ENCODE results near the gene GPR75.

DNA sequence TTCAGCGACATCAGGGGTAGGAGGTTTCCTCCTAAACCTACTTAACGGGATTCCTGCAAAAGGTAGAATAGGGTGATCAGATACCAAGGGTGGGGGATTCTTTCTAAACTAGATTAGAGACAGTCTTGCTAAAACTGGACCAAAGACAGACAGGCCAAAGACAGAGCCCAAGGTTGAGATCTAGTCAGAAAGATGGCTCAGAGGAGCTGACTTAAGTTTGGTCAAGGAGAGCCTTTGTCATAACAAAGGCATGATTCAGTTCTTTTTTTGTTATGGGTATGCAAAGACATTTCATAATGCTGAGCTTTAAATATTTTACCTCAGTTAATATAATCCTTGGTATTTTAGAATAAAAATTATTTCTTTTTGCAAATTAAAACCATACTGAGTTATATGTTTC, 17.8 kb upstream of the GPR75 start:
- TF ChIP-seq, protein P1, sequence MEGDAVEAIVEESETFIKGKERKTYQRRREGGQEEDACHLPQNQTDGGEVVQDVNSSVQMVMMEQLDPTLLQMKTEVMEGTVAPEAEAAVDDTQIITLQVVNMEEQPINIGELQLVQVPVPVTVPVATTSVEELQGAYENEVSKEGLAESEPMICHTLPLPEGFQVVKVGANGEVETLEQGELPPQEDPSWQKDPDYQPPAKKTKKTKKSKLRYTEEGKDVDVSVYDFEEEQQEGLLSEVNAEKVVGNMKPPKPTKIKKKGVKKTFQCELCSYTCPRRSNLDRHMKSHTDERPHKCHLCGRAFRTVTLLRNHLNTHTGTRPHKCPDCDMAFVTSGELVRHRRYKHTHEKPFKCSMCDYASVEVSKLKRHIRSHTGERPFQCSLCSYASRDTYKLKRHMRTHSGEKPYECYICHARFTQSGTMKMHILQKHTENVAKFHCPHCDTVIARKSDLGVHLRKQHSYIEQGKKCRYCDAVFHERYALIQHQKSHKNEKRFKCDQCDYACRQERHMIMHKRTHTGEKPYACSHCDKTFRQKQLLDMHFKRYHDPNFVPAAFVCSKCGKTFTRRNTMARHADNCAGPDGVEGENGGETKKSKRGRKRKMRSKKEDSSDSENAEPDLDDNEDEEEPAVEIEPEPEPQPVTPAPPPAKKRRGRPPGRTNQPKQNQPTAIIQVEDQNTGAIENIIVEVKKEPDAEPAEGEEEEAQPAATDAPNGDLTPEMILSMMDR (IDR thresholded peaks at IDR 0.05; ENCODE audit: low read depth, low read length): no peak
- TF ChIP-seq EZH2phosphoT487 (IDR thresholded peaks at IDR 0.05; ENCODE audit: low read depth): no peak
